OCI-LY7 (cell line): Measurements from ENCODE around the gene OR2A7. TPM values are rescaled to one million over a fixed set of nuclear protein-coding genes. Genes with fewer than 3 reads are reported as not detected.
"Not testable (repeated sequence)": the region's sequence is repeated elsewhere in the genome, so short reads cannot be mapped to it uniquely, and the experiment has no call there.

ENCODE experiments used
- BruUV-seq: library from RNA; stranded (reverse); fragments of 400-500 nt; replicated peaks from 2 replicates; lab custom pipeline; 2021; lab: Mats Ljungman, UMichigan
- CTCF ChIA-PET: fragments of 300-600 bp; sonication (Branson Sonifier 250); formaldehyde crosslinking; loops from one replicate; lab custom pipeline; 2022; ENCODE audit warnings: antibody characterized with exemption; ENCODE audit not compliant: unreplicated experiment; lab: Charles Lee
- POLR2A ChIA-PET: fragments of 300-600 bp; sonication (Branson Sonifier 250); formaldehyde crosslinking; loops from one replicate; lab custom pipeline; 2022; ENCODE audit warnings: antibody characterized with exemption; lab: Charles Lee
- DNase-seq: peaks from one replicate; pipeline ENCODE4 v3.0.0-alpha.2; 2015; ENCODE audit warnings: low spot score
- H2AFZ ChIP-seq: fragments of 200-600 bp; sonication (generic), shearing (Covaris generic); 2 replicates; pipeline ENCODE4 v1.6.1; 2014; ENCODE audit warnings: mild to moderate bottlenecking, antibody characterized with exemption, low read length, moderate library complexity
- H3K27ac ChIP-seq: fragments of 200-600 bp; sonication (generic); 2 replicates; pipeline ENCODE4 v1.5.1; 2014; ENCODE audit warnings: mixed run types, low read depth, mild to moderate bottlenecking, moderate library complexity, low read length, inconsistent platforms; ENCODE audit not compliant: poor library complexity, severe bottlenecking
- H3K36me3 ChIP-seq: fragments of 200-600 bp; sonication (generic); 2 replicates; pipeline ENCODE4 v1.6.1; 2014; ENCODE audit warnings: mild to moderate bottlenecking, antibody characterized with exemption, low read length, moderate library complexity, mixed read lengths; ENCODE audit not compliant: insufficient read depth
- H3K4me1 ChIP-seq: fragments of 200-600 bp; sonication (generic); 2 replicates; pipeline ENCODE4 v1.5.1; 2014; ENCODE audit warnings: mild to moderate bottlenecking, low read length; ENCODE audit not compliant: insufficient read depth, poor library complexity, severe bottlenecking
- H3K4me2 ChIP-seq: fragments of 200-600 bp; sonication (generic); 2 replicates; pipeline ENCODE4 v1.6.1; 2014; ENCODE audit warnings: mild to moderate bottlenecking, low read length
- H3K4me3 ChIP-seq: fragments of 200-600 bp; sonication (generic); 2 replicates; pipeline ENCODE4 v1.5.1; 2014; ENCODE audit warnings: mild to moderate bottlenecking, low read depth, low read length; ENCODE audit not compliant: poor library complexity, severe bottlenecking
- H3K79me2 ChIP-seq: fragments of 200-600 bp; sonication (generic); 2 replicates; pipeline ENCODE4 v1.6.1; 2016; ENCODE audit warnings: low read depth, mild to moderate bottlenecking, low read length, moderate library complexity, mixed read lengths; ENCODE audit not compliant: insufficient read depth
- H3K9me2 ChIP-seq: fragments of 200-600 bp; sonication (generic); 2 replicates; pipeline ENCODE4 v1.6.1; 2016; ENCODE audit warnings: mild to moderate bottlenecking, low read length, mixed read lengths; ENCODE audit not compliant: insufficient read depth
- H3K9me3 ChIP-seq: fragments of 200-600 bp; sonication (generic); 2 replicates; pipeline ENCODE4 v1.6.1; 2014; ENCODE audit warnings: mild to moderate bottlenecking, mixed run types, low read length, mixed read lengths
- H4K20me1 ChIP-seq: fragments of 200-600 bp; sonication (generic); 2 replicates; pipeline ENCODE4 v1.6.1; 2014; ENCODE audit warnings: mild to moderate bottlenecking, antibody characterized with exemption, low read length, moderate library complexity, mixed read lengths; ENCODE audit not compliant: insufficient read depth
- intact Hi-C: fragments of 100-400 bp; cut with micrococcal nuclease; formaldehyde crosslinking; loops from one replicate; pipeline ENCODE4 v1.10.0; 2022; ENCODE audit not compliant: unreplicated experiment
- total RNA-seq, 2 experiments: library from RNA; depleted of rRNA in 1 of 2; stranded (reverse); fragments of >200 nt in 1 of 2; shearing (Covaris generic) in 1 of 2; gene quantifications; 2 replicates each; pipeline ENCODE4 v1.2.3, GENCODE V29; 2014 to 2022

The OR2A7 gene
- total RNA-seq, 2 experiments from 2014 or later, result not detected

GRCh38 chr7:144226866-144227265, 37.7 kb downstream of the OR2A7 start:
- H4K20me1 ChIP-seq, H3K4me2 ChIP-seq, H3K4me3 ChIP-seq, H3K27ac ChIP-seq, H3K9me2 ChIP-seq, intact Hi-C loops, POLR2A ChIA-PET, H3K36me3 ChIP-seq, H3K9me3 ChIP-seq, CTCF ChIA-PET, BruUV-seq, H3K4me1 ChIP-seq, DNase-seq, H3K79me2 ChIP-seq, H2AFZ ChIP-seq: not testable (repeated sequence)

GRCh38 chr7:144223675-144224074, 40.9 kb downstream of the OR2A7 start:
- H3K9me3 ChIP-seq, H4K20me1 ChIP-seq, H2AFZ ChIP-seq, BruUV-seq, DNase-seq, H3K4me2 ChIP-seq, H3K4me3 ChIP-seq, H3K4me1 ChIP-seq, H3K79me2 ChIP-seq, intact Hi-C loops, POLR2A ChIA-PET, CTCF ChIA-PET, H3K9me2 ChIP-seq, H3K36me3 ChIP-seq, H3K27ac ChIP-seq: not testable (repeated sequence)

GRCh38 chr7:144220531-144220930, 44.1 kb downstream of the OR2A7 start:
- intact Hi-C loops, H3K4me3 ChIP-seq, CTCF ChIA-PET, H3K27ac ChIP-seq, H3K36me3 ChIP-seq, H3K79me2 ChIP-seq, H3K9me2 ChIP-seq, H3K4me1 ChIP-seq, BruUV-seq, DNase-seq, H3K4me2 ChIP-seq, POLR2A ChIA-PET, H2AFZ ChIP-seq, H3K9me3 ChIP-seq, H4K20me1 ChIP-seq: not testable (repeated sequence)

GRCh38 chr7:144219149-144219548, 45.4 kb downstream of the OR2A7 start:
- not testable (repeated sequence) for BruUV-seq

GRCh38 chr7:144218581-144218980, 46.0 kb downstream of the OR2A7 start:
- H3K36me3 ChIP-seq, H3K4me1 ChIP-seq, H3K4me3 ChIP-seq, H3K27ac ChIP-seq, DNase-seq, H2AFZ ChIP-seq, CTCF ChIA-PET, H3K4me2 ChIP-seq, BruUV-seq, H3K79me2 ChIP-seq, H3K9me2 ChIP-seq, POLR2A ChIA-PET, H4K20me1 ChIP-seq, H3K9me3 ChIP-seq, intact Hi-C loops: not testable (repeated sequence)

More at GRCh38 chr7:144219149-144219548, 45.4 kb downstream of the OR2A7 start:
- POLR2A ChIA-PET, H3K9me3 ChIP-seq, H3K4me2 ChIP-seq, CTCF ChIA-PET, H3K9me2 ChIP-seq, H3K36me3 ChIP-seq, H2AFZ ChIP-seq, H3K4me1 ChIP-seq, H3K4me3 ChIP-seq, H4K20me1 ChIP-seq, H3K27ac ChIP-seq, H3K79me2 ChIP-seq, intact Hi-C loops, DNase-seq: not testable (repeated sequence)

- intact Hi-C loops, POLR2A ChIA-PET, H4K20me1 ChIP-seq, H3K9me3 ChIP-seq, H2AFZ ChIP-seq, H3K4me2 ChIP-seq, H3K4me1 ChIP-seq, H3K9me2 ChIP-seq, CTCF ChIA-PET, BruUV-seq, H3K27ac ChIP-seq, H3K4me3 ChIP-seq, DNase-seq, H3K36me3 ChIP-seq, H3K79me2 ChIP-seq: not testable (repeated sequence)
These were observed 47.4 kb downstream of the OR2A7 start for GRCh38 chr7:144217200-144217599.
